Measurements from ENCODE around the gene CS.

- TF ChIP-seq CTCF (IDR thresholded peaks at IDR 0.05; ENCODE audit: poor library complexity), result no peak
- no peak for TF ChIP-seq EZH2 (IDR thresholded peaks at IDR 0.05; ENCODE audit: borderline replicate concordance)
Observed at GRCh38 chr12:56315249-56315621, 15.1 kb upstream of the CS start.
